ENCODE data around the gene MYO3B. TPM values are rescaled to one million over a fixed set of nuclear protein-coding genes. Genes with fewer than 3 reads are reported as not detected.

MYO3B gene
- total RNA-seq, 1 experiment from 2014 or later: 0.63 TPM

DNA sequence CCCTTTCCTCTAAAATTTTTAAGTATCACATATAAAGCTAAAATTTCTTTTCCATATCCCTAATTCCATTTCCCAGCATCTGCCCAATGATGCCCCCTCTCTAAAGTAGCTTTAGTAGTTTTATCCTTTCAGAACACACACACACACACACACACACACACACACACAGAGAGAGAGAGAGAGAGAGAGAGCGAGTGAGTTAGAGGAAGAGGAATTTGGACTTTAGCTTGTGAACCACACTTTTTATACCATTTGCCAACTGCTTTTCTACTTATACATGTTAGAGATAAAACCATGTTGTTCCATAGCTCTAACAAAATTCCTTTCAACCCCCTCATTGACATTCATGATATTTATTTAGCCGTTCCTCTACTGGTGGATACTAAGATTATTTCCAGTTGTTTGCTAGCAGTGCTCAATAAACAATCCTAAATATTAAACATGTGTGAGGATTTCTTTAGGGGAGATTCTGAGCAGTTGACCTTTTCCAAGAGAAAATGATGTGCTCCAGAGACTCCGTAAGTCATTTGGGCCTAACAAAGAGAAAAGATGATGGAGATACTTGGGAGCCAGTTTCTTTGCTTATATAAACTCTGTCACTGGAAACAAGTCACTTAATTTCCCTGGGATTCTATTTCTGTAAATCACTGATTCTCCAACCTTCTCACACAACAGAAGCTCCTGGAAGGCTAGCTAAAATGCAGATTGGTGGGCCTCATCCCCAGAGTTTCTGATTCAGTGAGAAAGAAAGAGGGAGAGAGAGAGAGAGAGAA is 307.5 kb downstream of the MYO3B start:
- H3K4ac ChIP-seq (ENCODE audit: low read depth, low read length): no peak overlapping the region
- peaks cover 0 to 2% (median 0%) of the 10 kb centered on the region in 3 experiments; a peak in 1 of 7 replicates for H3K36me3 Mint-ChIP-seq (ENCODE audit: insufficient read depth in 1 of 3, low read depth in 3 of 3)
- H2BK15ac ChIP-seq (ENCODE audit: low read depth, low read length): no peak overlapping the region
- no peak overlapping the region for H3K18ac ChIP-seq (ENCODE audit: insufficient read length, low read depth, low read length)
- no peak overlapping the region for H3K27ac Mint-ChIP-seq
- H3K56ac ChIP-seq (ENCODE audit: insufficient read length, low read depth, low read length): no peak overlapping the region
- no peak for TF ChIP-seq CTCF (conservative IDR thresholded peaks at IDR 0.05)
- no CpG with 5 or more reads among the region's 3 CpGs for WGBS (ENCODE audit: extremely low coverage, insufficient read length, low lambda C conversion rate)
- no peak overlapping the region for H3K23ac ChIP-seq (ENCODE audit: insufficient read length, low read depth, low read length)
- H3K4me3 Mint-ChIP-seq: no peak overlapping the region
- H4K91ac ChIP-seq (ENCODE audit: insufficient read length, low read depth, low read length): no peak overlapping the region
- H4K5ac ChIP-seq (ENCODE audit: insufficient read length, low read depth, low read length): no peak overlapping the region
- H4K20me1 ChIP-seq (ENCODE audit: control insufficient read depth, insufficient read depth, insufficient read length): no peaks in the 10 kb centered on the region
- no peaks in the 10 kb centered on the region for H3K79me1 ChIP-seq (ENCODE audit: insufficient read depth, low read depth, low read length, poor library complexity, severe bottlenecking)
- no peak overlapping the region for H2BK20ac ChIP-seq (ENCODE audit: low read depth, low read length, poor library complexity, severe bottlenecking)
- H3K14ac ChIP-seq (ENCODE audit: insufficient read depth, low read length): no peak overlapping the region
- no peak overlapping the region for H3K9ac ChIP-seq (ENCODE audit: extremely low read depth, insufficient read length, low read length)
- H3K27me3 Mint-ChIP-seq (ENCODE audit: low read depth): peaks cover 2% of the 10 kb centered on the region; the same call in 1 of the 2 replicates
- no peak overlapping the region for H2BK120ac ChIP-seq (ENCODE audit: low read depth, low read length, poor library complexity, severe bottlenecking)
- no peak overlapping the region for H2AFZ ChIP-seq (ENCODE audit: low read length)
- H2BK12ac ChIP-seq (ENCODE audit: insufficient read length, low read depth, low read length): no peak overlapping the region
- H2AK5ac ChIP-seq (ENCODE audit: insufficient read length, low read length): no peak overlapping the region
- H3K4me2 ChIP-seq (ENCODE audit: insufficient read depth, insufficient read length, low read length): no peak overlapping the region
- no peaks in the 10 kb centered on the region for H3K27me3 ChIP-seq (ENCODE audit: insufficient read depth, low read length)
- no peak overlapping the region for H3K27ac ChIP-seq (ENCODE audit: insufficient read length, low read depth, low read length)
- no peak overlapping the region for H2BK5ac ChIP-seq (ENCODE audit: insufficient read length, low read length)
- no peaks in the 10 kb centered on the region for H3K4me1 ChIP-seq (ENCODE audit: insufficient read depth, low read length)
- peaks cover 0 to 6% of the 10 kb centered on the region in 2 experiments; a peak in 2 of 4 replicates for H3K4me1 Mint-ChIP-seq
- H3K23me2 ChIP-seq (ENCODE audit: insufficient read length, low read depth, low read length, poor library complexity, severe bottlenecking): no peaks in the 10 kb centered on the region
- no peaks in the 10 kb centered on the region for H3K9me3 Mint-ChIP-seq
- H3K9me3 ChIP-seq (ENCODE audit: control insufficient read depth, low read depth, low read length): no peaks in the 10 kb centered on the region
- H4K8ac ChIP-seq (replicated peaks; ENCODE audit: insufficient read length, low read depth, low read length): no peak overlapping the region
- H3K79me2 ChIP-seq (ENCODE audit: insufficient read depth, low read length): no peaks in the 10 kb centered on the region
- DNase-seq: no peak
- no peak overlapping the region for H3T11ph ChIP-seq (ENCODE audit: low read length)

All from H9 (cell line).